Keratinocyte (primary cell): Measurements from ENCODE around the gene CCDC197. TPM values are rescaled to one million over a fixed set of nuclear protein-coding genes. Genes with fewer than 3 reads are reported as not detected.

Source experiments
- DNase-seq: peaks from one replicate; pipeline ENCODE4 v3.0.0-alpha.2; 2011; ENCODE audit warnings: low read depth, missing footprints, low spot score
- FAIRE-seq: peaks from 2 replicates; lab custom pipeline; 2011; peaks lifted over from hg19 to GRCh38; lab: Jason Lieb, UNC
- H2AFZ ChIP-seq: 2 replicates; pipeline ENCODE4 v1.6.0; 2012; ENCODE audit warnings: low read length, control low read depth, inconsistent platforms; ENCODE audit not compliant: control insufficient read depth
- H3K27ac ChIP-seq: 2 replicates; pipeline ENCODE4 v1.5.1; 2011; ENCODE audit warnings: low read length; ENCODE audit not compliant: control insufficient read depth, insufficient read depth
- H3K27me3 ChIP-seq: 3 replicates; pipeline ENCODE4 v1.6.0; 2011; ENCODE audit warnings: low read length; ENCODE audit not compliant: control insufficient read depth, insufficient read depth; ENCODE audit errors: extremely low read depth
- H3K36me3 ChIP-seq, 2 experiments: 2 replicates in 1 of 2; 3 replicates in 1 of 2; pipeline ENCODE4 v1.5.1; 2011; ENCODE audit warnings: low read length in 2 of 2, mild to moderate bottlenecking in 1 of 2; ENCODE audit not compliant: control insufficient read depth in 2 of 2, insufficient read depth in 2 of 2; ENCODE audit errors: extremely low read depth in 1 of 2
- H3K4me1 ChIP-seq: 3 replicates; pipeline ENCODE4 v1.5.1; 2011; ENCODE audit warnings: low read length; ENCODE audit not compliant: control insufficient read depth, insufficient read depth; ENCODE audit errors: extremely low read depth
- H3K4me2 ChIP-seq: 3 replicates; pipeline ENCODE4 v1.6.0; 2011; ENCODE audit warnings: low read depth, low read length; ENCODE audit not compliant: control insufficient read depth, insufficient read depth; ENCODE audit errors: extremely low read depth
- H3K4me3 ChIP-seq, 3 experiments: fragments of 200-600 bp in 1 of 3; sonication (generic) in 1 of 3; 2 replicates in 2 of 3; 3 replicates in 1 of 3; pipeline ENCODE4 v1.5.1; 2011 to 2016; ENCODE audit warnings: low read length in 3 of 3, mild to moderate bottlenecking in 3 of 3, control low read depth in 2 of 3, inconsistent platforms in 1 of 3, low read depth in 1 of 3, mixed read lengths in 1 of 3, mixed run types in 1 of 3, moderate library complexity in 1 of 3; ENCODE audit not compliant: control insufficient read depth in 2 of 3, insufficient read depth in 2 of 3; ENCODE audit errors: extremely low read depth in 1 of 3
- H3K79me2 ChIP-seq: 2 replicates; pipeline ENCODE4 v1.6.0; 2012; ENCODE audit warnings: low read length; ENCODE audit not compliant: control insufficient read depth, insufficient read depth
- H3K9ac ChIP-seq: 3 replicates; pipeline ENCODE4 v1.6.0; 2011; ENCODE audit warnings: low read length; ENCODE audit not compliant: control insufficient read depth, insufficient read depth; ENCODE audit errors: extremely low read depth
- H3K9me1 ChIP-seq: 3 replicates; pipeline ENCODE4 v1.6.0; 2011; ENCODE audit warnings: low read length; ENCODE audit not compliant: control insufficient read depth, insufficient read depth; ENCODE audit errors: extremely low read depth
- H3K9me3 ChIP-seq: 2 replicates; pipeline ENCODE4 v1.5.1; 2012; ENCODE audit warnings: low read depth, low read length; ENCODE audit not compliant: control insufficient read depth
- H4K20me1 ChIP-seq: 3 replicates; pipeline ENCODE4 v1.6.0; 2011; ENCODE audit warnings: low read length; ENCODE audit not compliant: control insufficient read depth, insufficient read depth; ENCODE audit errors: extremely low read depth
- EZH2 ChIP-seq: IDR thresholded peaks from one replicate; pipeline ENCODE4 v1.6.1; 2012; ENCODE audit warnings: inconsistent platforms, mild to moderate bottlenecking, low read length, moderate library complexity
- dilution Hi-C: fragments of 300-500 bp; cut with MboI; formaldehyde crosslinking; loops from one replicate; pipeline ENCODE4 v1.7.0; 2020; ENCODE audit warnings: low sequenced_read_pairs; ENCODE audit not compliant: extremely low pct_ligation_motif_present
- polyA plus RNA-seq, 5 experiments: library from polyadenylated mRNA; depleted of rRNA in 3 of 5; stranded (reverse) in 3 of 5; stranded (forward) in 1 of 5; unstranded in 1 of 5; fragments of >200 nt; gene quantifications; 1 replicate in 1 of 5; 2 replicates in 3 of 5; 3 replicates in 1 of 5; pipeline versions ENCODE4 v1.2.1 to v1.2.3, GENCODE V29; 2011 to 2012; ENCODE audit warnings: missing spikeins in 2 of 5, low read depth in 1 of 5, low replicate concordance in 1 of 5
- TF ChIP-seq, protein P1 (sequence below), 3 experiments: IDR thresholded peaks in 1 of 3; conservative IDR thresholded peaks in 1 of 3; optimal IDR thresholded peaks in 1 of 3; 2 replicates in 2 of 3; 3 replicates in 1 of 3; pipeline versions ENCODE3 to v1.5.1; 2011; ENCODE audit warnings: low read length in 3 of 3, mild to moderate bottlenecking in 3 of 3, moderate library complexity in 2 of 3, control low read depth in 1 of 3, inconsistent platforms in 1 of 3; ENCODE audit not compliant: insufficient read depth in 2 of 3; ENCODE audit errors: extremely low read depth in 1 of 3

CCDC197 gene
- polyA plus RNA-seq, 1 donor (not counting 4 experiments of a cell fraction or from before 2014, with no cell fraction given) = not detected

DNA sequence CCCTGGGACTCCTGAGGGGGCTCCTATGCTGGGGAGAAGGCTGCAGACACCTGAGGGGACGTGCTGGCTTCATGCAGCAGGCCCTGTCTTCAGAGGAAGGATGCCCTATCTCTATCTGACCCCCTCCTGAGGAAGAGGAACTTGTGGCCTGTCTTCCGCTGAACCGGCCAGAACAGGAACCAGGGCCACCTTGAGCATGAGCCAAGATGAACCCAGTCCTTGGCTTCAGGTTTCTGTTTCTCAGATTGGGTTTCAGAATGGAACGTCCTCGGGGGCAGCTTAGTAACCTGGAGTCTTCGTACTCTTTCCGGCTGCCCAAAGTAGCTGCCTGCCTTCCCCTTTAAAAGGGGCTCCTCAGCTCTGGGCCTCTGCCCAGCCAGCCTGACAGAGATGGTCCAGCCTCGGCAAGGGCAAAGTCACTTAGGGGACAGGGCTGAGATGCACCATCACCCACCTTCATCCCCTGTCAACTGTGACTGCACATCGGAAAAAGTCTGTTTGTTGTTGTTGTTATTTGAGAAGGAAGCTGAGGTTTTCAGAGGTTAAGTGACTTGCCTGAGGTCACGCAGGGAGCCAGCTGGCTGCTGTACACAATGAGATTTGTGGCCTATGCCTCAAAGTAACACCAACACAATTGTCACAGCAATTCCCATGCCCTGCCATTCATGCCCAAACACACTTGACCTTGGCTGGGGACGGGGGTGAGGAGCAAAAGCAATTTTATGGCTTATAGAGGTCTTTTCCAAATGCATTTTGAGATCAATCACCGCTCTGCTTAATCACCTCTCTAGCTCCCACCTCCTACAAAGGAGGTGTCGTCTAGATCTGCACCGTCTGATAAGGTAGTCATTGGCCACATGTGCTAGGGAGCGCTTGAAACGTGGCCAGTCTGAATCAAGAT is 34.1 kb upstream of the CCDC197 start:
- peaks cover 26% of the 10 kb centered on the region for H3K4me1 ChIP-seq
- FAIRE-seq = no peak
- DNase-seq = no peak
- no peaks in the 10 kb centered on the region for H3K9me1 ChIP-seq
- no peak overlapping the region for H2AFZ ChIP-seq
- dilution Hi-C loops = no loop called here
- H3K27ac ChIP-seq = no peak overlapping the region
- no peak overlapping the region for H3K4me3 ChIP-seq
- H3K27me3 ChIP-seq = no peaks in the 10 kb centered on the region
- H3K4me2 ChIP-seq = no peak overlapping the region
- no peaks in the 10 kb centered on the region for H3K9me3 ChIP-seq
- no peak overlapping the region for H3K9ac ChIP-seq
- H4K20me1 ChIP-seq = no peaks in the 10 kb centered on the region
- no peaks in the 10 kb centered on the region for H3K36me3 ChIP-seq
- no peaks in the 10 kb centered on the region for H3K79me2 ChIP-seq
- TF ChIP-seq, protein P1, sequence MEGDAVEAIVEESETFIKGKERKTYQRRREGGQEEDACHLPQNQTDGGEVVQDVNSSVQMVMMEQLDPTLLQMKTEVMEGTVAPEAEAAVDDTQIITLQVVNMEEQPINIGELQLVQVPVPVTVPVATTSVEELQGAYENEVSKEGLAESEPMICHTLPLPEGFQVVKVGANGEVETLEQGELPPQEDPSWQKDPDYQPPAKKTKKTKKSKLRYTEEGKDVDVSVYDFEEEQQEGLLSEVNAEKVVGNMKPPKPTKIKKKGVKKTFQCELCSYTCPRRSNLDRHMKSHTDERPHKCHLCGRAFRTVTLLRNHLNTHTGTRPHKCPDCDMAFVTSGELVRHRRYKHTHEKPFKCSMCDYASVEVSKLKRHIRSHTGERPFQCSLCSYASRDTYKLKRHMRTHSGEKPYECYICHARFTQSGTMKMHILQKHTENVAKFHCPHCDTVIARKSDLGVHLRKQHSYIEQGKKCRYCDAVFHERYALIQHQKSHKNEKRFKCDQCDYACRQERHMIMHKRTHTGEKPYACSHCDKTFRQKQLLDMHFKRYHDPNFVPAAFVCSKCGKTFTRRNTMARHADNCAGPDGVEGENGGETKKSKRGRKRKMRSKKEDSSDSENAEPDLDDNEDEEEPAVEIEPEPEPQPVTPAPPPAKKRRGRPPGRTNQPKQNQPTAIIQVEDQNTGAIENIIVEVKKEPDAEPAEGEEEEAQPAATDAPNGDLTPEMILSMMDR (optimal IDR thresholded peaks at IDR 0.05 in 1 of 3, IDR thresholded peaks at IDR 0.05 in 1 of 3, conservative IDR thresholded peaks at IDR 0.05 in 1 of 3; ENCODE audit: extremely low read depth in 1 of 3, insufficient read depth in 2 of 3, low read length in 3 of 3) = no peak
- no peak for TF ChIP-seq EZH2

DNA sequence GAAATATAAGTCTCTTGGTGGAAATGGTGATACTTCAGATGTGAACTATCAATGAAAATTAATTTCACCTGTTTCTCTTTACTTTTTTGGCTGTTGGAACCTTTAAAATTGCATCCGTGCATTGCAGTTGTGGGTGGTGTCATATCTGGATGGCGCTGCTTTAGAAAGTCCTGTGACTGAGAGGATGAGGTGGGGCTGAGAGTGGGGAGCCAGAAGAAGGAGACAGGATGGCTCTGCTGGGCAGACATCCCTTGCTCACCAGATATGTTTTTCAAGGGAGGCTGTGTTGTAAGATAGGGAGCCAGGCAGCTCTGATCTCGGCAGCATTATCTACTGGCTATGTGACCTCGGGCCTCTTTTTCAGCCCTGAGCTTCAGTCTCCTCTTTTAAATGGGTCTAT is 33.4 kb upstream of the CCDC197 start:
- no peaks in the 10 kb centered on the region for H3K79me2 ChIP-seq
- H3K27me3 ChIP-seq = no peaks in the 10 kb centered on the region
- H3K27ac ChIP-seq = no peak overlapping the region
- TF ChIP-seq, protein P1 (optimal IDR thresholded peaks at IDR 0.05 in 1 of 3, IDR thresholded peaks at IDR 0.05 in 1 of 3, conservative IDR thresholded peaks at IDR 0.05 in 1 of 3; ENCODE audit: extremely low read depth in 1 of 3, insufficient read depth in 2 of 3, low read length in 3 of 3) = no peak
- no peak for TF ChIP-seq EZH2
- H3K9me3 ChIP-seq = no peaks in the 10 kb centered on the region
- dilution Hi-C loops = no loop called here
- peaks cover 26% of the 10 kb centered on the region for H3K4me1 ChIP-seq
- H4K20me1 ChIP-seq = no peaks in the 10 kb centered on the region
- DNase-seq (no peak), FAIRE-seq (no peak)
- H3K4me3 ChIP-seq = no peak overlapping the region
- H3K9ac ChIP-seq = no peak overlapping the region
- no peaks in the 10 kb centered on the region for H3K36me3 ChIP-seq
- H3K4me2 ChIP-seq = no peak overlapping the region
- no peaks in the 10 kb centered on the region for H3K9me1 ChIP-seq
- H2AFZ ChIP-seq = no peak overlapping the region
